ENCODE results near the gene MRLN.

The MRLN gene

GRCh38 chr10:59702347-59702746 lies 50.9 kb downstream of the MRLN start:
- no peak for DNase-seq

- no peak for DNase-seq
Measured at GRCh38 chr10:59700709-59701108, 52.5 kb downstream of the MRLN start.

- DNase-seq = no peak
Measured at GRCh38 chr10:59698326-59698725, 54.9 kb downstream of the MRLN start.

- DNase-seq = no peak
Measured at GRCh38 chr10:59695637-59696036, 57.6 kb downstream of the MRLN start.

- no peak for DNase-seq
Measured at GRCh38 chr10:59694936-59695335, 58.3 kb downstream of the MRLN start.

- no peak for DNase-seq
Measured at GRCh38 chr10:59692113-59692512, 61.1 kb downstream of the MRLN start.

- no peak for DNase-seq
Measured at GRCh38 chr10:59688921-59689351, 64.3 kb downstream of the MRLN start.

- DNase-seq = no peak
Measured at GRCh38 chr10:59687657-59688056, 65.6 kb downstream of the MRLN start.
